GM23338 (cell line): ENCODE results near the gene STMN3. TPM values are rescaled to one million over a fixed set of nuclear protein-coding genes. Genes with fewer than 3 reads are reported as not detected.

Source experiments
- ATAC-seq: fragments of 200-7000 bp; cut with Tn5 transposase; 3 replicates; pipeline ENCODE4 v1.9.1; 2020
- DNase-seq: peaks from one replicate; pipeline ENCODE4 v3.0.0-alpha.2; 2015; ENCODE audit warnings: low spot score
- H2AFZ ChIP-seq: fragments of 200-600 bp; sonication (generic); 2 replicates; pipeline ENCODE4 v1.8.0; 2016; ENCODE audit warnings: antibody characterized with exemption, mild to moderate bottlenecking, moderate library complexity
- H3F3A ChIP-seq: fragments of 200-600 bp; sonication (generic); replicated peaks from 2 replicates; pipeline ENCODE4 v1.8.0; 2017; ENCODE audit warnings: antibody characterized with exemption, mixed run types, low read depth
- H3K27ac ChIP-seq: fragments of 200-600 bp; sonication (generic); 2 replicates; pipeline ENCODE4 v1.6.1; 2016; ENCODE audit warnings: low read depth
- H3K27me3 ChIP-seq: fragments of 200-600 bp; sonication (generic); 2 replicates; pipeline ENCODE4 v1.8.0; 2016; ENCODE audit warnings: mild to moderate bottlenecking, mixed run types, moderate library complexity; ENCODE audit not compliant: insufficient read depth
- H3K36me3 ChIP-seq: fragments of 200-600 bp; sonication (generic); 2 replicates; pipeline ENCODE4 v1.8.0; 2016; ENCODE audit warnings: mild to moderate bottlenecking; ENCODE audit not compliant: insufficient read depth
- H3K4me1 ChIP-seq: fragments of 200-600 bp; sonication (generic); 2 replicates; pipeline ENCODE4 v1.8.0; 2016; ENCODE audit warnings: mild to moderate bottlenecking, moderate library complexity; ENCODE audit not compliant: insufficient read depth
- H3K4me2 ChIP-seq: fragments of 200-600 bp; sonication (generic); 2 replicates; pipeline ENCODE4 v1.7.1; 2017; ENCODE audit warnings: mixed run types
- H3K4me3 ChIP-seq: fragments of 200-600 bp; sonication (generic); 2 replicates; pipeline ENCODE4 v1.6.1; 2016; ENCODE audit warnings: mixed run types
- H3K79me2 ChIP-seq: fragments of 200-600 bp; sonication (generic); replicated peaks from 2 replicates; pipeline ENCODE4 v1.8.0; 2017; ENCODE audit warnings: mild to moderate bottlenecking; ENCODE audit not compliant: insufficient read depth
- H3K9me2 ChIP-seq: fragments of 200-600 bp; sonication (generic); 2 replicates; pipeline ENCODE4 v1.8.0; 2017; ENCODE audit not compliant: insufficient read depth
- H4K20me1 ChIP-seq: fragments of 200-600 bp; sonication (generic); replicated peaks from 2 replicates; pipeline ENCODE4 v1.8.0; 2017; ENCODE audit warnings: mild to moderate bottlenecking; ENCODE audit not compliant: insufficient read depth
- H3K27ac Mint-ChIP-seq: 2 replicates; pipeline ENCODE4 v1.8.0; 2020; ENCODE audit warnings: inconsistent platforms, mild to moderate bottlenecking, moderate library complexity, mixed read lengths
- H3K27me3 Mint-ChIP-seq: 3 replicates; pipeline ENCODE4 v1.8.0; 2022; ENCODE audit warnings: low read depth, mild to moderate bottlenecking, moderate library complexity, mixed read lengths, inconsistent platforms; ENCODE audit not compliant: insufficient read depth, poor library complexity
- H3K36me3 Mint-ChIP-seq: 3 replicates; pipeline ENCODE4 v1.8.0; 2021; ENCODE audit warnings: low read depth, mild to moderate bottlenecking, inconsistent platforms, moderate library complexity, mixed read lengths
- H3K4me1 Mint-ChIP-seq: 3 replicates; pipeline ENCODE4 v1.8.0; 2020; ENCODE audit warnings: mild to moderate bottlenecking, inconsistent platforms, mixed read lengths
- H3K4me3 Mint-ChIP-seq: 3 replicates; pipeline ENCODE4 v1.8.0; 2021; ENCODE audit warnings: moderate library complexity, mild to moderate bottlenecking, inconsistent platforms, mixed read lengths
- H3K9me3 Mint-ChIP-seq: 3 replicates; pipeline ENCODE4 v1.8.0; 2020; ENCODE audit warnings: moderate library complexity, mild to moderate bottlenecking, inconsistent platforms, mixed read lengths
- CREB1 ChIP-seq: fragments of 250-450 bp; sonication (Bioruptor Pico); IDR thresholded peaks from 2 replicates; pipeline ENCODE4 v1.5.0; 2020; ENCODE audit warnings: low read depth, mild to moderate bottlenecking, moderate library complexity
- ETS1 ChIP-seq: IDR thresholded peaks from 2 replicates; pipeline ENCODE4 v1.6.1; 2016; ENCODE audit warnings: antibody characterized with exemption
- EZH2 ChIP-seq: fragments of 200-600 bp; sonication (generic); IDR thresholded peaks from one replicate; pipeline ENCODE4 v1.8.0; 2017; ENCODE audit warnings: antibody characterized with exemption, mild to moderate bottlenecking, low read depth; ENCODE audit not compliant: unreplicated experiment
- EZH2phosphoT487 ChIP-seq: fragments of 200-600 bp; sonication (generic); IDR thresholded peaks from one replicate; pipeline ENCODE4 v1.8.1; 2018; ENCODE audit warnings: antibody characterized with exemption; ENCODE audit not compliant: unreplicated experiment
- JUNB ChIP-seq: IDR thresholded peaks from one replicate; pipeline ENCODE4 v1.6.1; 2016; ENCODE audit warnings: antibody characterized with exemption; ENCODE audit not compliant: unreplicated experiment
- NANOG ChIP-seq: IDR thresholded peaks from 2 replicates; pipeline ENCODE4 v1.6.1; 2016; ENCODE audit warnings: antibody characterized with exemption, borderline replicate concordance
- POLR2AphosphoS5 ChIP-seq: IDR thresholded peaks from 2 replicates; pipeline ENCODE4 v1.6.1; 2016; ENCODE audit warnings: antibody characterized with exemption, low read depth
- REST ChIP-seq: IDR thresholded peaks from one replicate; pipeline ENCODE4 v1.6.1; 2018; ENCODE audit warnings: antibody characterized with exemption; ENCODE audit not compliant: unreplicated experiment
- STAT1 ChIP-seq: IDR thresholded peaks from one replicate; pipeline ENCODE4 v1.6.1; 2016; ENCODE audit warnings: antibody characterized with exemption; ENCODE audit not compliant: unreplicated experiment
- ZNF114 ChIP-seq: fragments of 250-450 bp; sonication (Bioruptor Pico); IDR thresholded peaks from 2 replicates; pipeline ENCODE4 v1.5.0; 2020; ENCODE audit warnings: mild to moderate bottlenecking, moderate library complexity
- polyA plus RNA-seq: library from polyadenylated mRNA; unstranded; fragments of >200 nt; fragmentation: Nextera tagmentation; extraction: Ambion mirVana; gene quantifications from 2 replicates; pipeline ENCODE4 v1.2.1, GENCODE V29; 2016
- total RNA-seq: library from RNA; depleted of rRNA; stranded (reverse); fragments of >200 nt; shearing (Covaris generic); gene quantifications from 2 replicates; pipeline ENCODE4 v1.2.3, GENCODE V29; 2014
- TF ChIP-seq, protein P1 (sequence below), 2 experiments: fragments of 200-600 bp in 1 of 2; sonication (generic) in 1 of 2; conservative IDR thresholded peaks; 2 replicates each; pipeline versions ENCODE4 v1.5.1 to v1.6.1; 2016 to 2017; ENCODE audit warnings: antibody characterized with exemption in 2 of 2, low read depth in 2 of 2, mild to moderate bottlenecking in 2 of 2, moderate library complexity in 1 of 2

Gene STMN3
- total and polyA plus RNA-seq, 2 experiments from 2014 or later: 28.6 to 61.3 TPM

DNA sequence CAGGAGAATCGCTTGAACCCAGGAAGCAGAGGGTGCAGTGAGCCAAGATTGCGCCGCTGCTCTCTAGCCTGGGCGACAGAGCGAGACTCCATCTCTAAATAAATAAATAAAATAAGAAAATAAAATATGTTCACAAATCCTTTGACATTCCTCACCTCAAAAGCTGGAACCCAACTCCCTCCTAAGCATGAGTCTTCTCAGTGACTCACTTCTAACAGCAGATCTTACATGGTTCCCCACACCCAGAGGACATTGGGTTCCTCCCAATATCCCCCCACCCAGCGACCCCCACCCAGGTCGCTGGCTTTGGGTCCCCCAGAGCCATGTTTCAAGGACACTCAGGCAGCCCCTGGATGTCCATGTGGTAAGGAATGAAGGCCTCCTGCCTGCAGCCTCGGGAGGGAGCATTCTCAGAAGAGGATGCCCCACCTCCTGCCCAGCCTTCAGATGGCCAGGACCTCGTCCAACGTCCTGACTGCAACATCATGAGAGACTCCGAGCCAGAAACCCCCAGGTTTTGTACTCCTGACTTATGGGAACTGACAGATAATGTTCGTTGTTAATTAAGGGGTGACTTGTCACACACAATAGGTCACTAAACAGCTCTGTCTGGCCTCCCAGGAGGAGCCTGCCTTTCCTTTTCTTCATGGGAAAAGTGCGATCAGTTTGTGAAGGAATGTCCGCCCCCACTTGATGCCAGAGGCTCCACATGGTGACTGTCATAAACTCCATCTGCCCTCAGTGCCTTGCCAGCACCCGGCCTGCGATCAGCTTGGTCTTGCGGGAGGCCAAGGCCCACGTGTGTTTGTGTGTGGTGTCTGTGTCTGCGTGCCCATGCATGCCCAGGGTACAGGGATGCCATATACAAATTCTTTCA is 16.2 kb downstream of the STMN3 start:
- Histone ChIP-seq H4K20me1 (no peaks in the 10 kb centered on the region), H2AFZ (no peak overlapping the region), H3K27ac (no peak overlapping the region), H3K4me2 (no peak overlapping the region), H3K36me3 (no peaks in the 10 kb centered on the region), H3K4me1 (peaks cover 2% of the 10 kb centered on the region; the same call in 1 of the 2 replicates), H3K27me3 (no peaks in the 10 kb centered on the region), H3F3A (no peaks in the 10 kb centered on the region), H3K79me2 (no peaks in the 10 kb centered on the region), H3K9me2 (no peaks in the 10 kb centered on the region), H3K4me3 (no peak overlapping the region)
- H3K27me3 Mint-ChIP-seq: peaks cover 7% of the 10 kb centered on the region
- TF ChIP-seq EZH2phosphoT487: no peak
- no peak overlapping the region for H3K27ac Mint-ChIP-seq
- H3K4me1 Mint-ChIP-seq: peaks cover 2% of the 10 kb centered on the region; the same call in 2 of the 3 replicates
- no peaks in the 10 kb centered on the region for H3K36me3 Mint-ChIP-seq
- no peak overlapping the region for H3K4me3 Mint-ChIP-seq
- no peaks in the 10 kb centered on the region for H3K9me3 Mint-ChIP-seq
- ATAC-seq (no peak), DNase-seq (no peak)

DNA sequence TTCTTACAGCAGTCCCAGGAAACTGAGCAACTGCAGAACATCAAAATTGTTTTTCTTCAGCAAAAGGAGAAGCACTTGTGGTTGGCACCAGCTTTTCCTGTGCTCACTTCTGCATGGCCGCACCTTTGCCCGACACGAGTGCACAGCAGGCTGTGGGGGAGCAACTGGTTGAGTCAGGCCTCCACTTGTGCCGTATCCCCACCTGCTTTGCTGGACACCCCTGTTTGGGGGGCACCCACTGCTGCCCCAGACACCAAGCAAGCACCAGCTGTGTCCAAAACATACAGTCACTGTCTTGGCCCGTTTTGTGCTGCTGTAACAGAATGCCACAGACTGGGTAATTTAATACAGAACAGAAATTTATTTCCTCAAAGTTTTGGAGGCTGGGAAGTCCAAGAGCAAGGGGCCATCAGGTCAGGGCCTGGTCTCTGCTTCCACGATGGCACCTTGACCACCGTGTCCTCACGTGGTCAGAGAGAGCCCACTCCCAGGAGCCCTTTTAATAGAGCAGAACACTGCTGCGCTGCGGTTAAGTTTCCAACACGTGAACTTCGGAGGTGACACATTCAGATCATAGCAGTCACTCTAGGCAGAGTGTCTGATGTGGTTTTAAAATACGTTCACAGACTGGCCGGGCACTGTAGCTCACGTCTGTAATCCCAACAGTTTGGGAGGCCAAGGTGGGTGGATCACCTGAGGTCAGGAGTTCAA is 17.6 kb downstream of the STMN3 start:
- H3K4me3 Mint-ChIP-seq: no peak overlapping the region
- Histone ChIP-seq H3K4me2 (no peak overlapping the region), H3K79me2 (no peaks in the 10 kb centered on the region), H2AFZ (no peak overlapping the region), H3K36me3 (no peaks in the 10 kb centered on the region), H3K9me2 (no peaks in the 10 kb centered on the region), H3K27me3 (no peaks in the 10 kb centered on the region), H3K27ac (no peak overlapping the region), H3F3A (no peaks in the 10 kb centered on the region), H3K4me3 (no peak overlapping the region), H4K20me1 (no peaks in the 10 kb centered on the region), H3K4me1 (peaks cover 2% of the 10 kb centered on the region; the same call in 1 of the 2 replicates)
- H3K36me3 Mint-ChIP-seq: no peaks in the 10 kb centered on the region
- H3K9me3 Mint-ChIP-seq: no peaks in the 10 kb centered on the region
- ATAC-seq (no peak), DNase-seq (no peak)
- H3K27me3 Mint-ChIP-seq: peaks cover 7% of the 10 kb centered on the region
- no peak overlapping the region for H3K27ac Mint-ChIP-seq
- peaks cover 2% of the 10 kb centered on the region; the same call in 2 of the 3 replicates for H3K4me1 Mint-ChIP-seq
- no peak for TF ChIP-seq EZH2phosphoT487
- TF ChIP-seq ZNF114 (CRISPR knock-in tag): no peak
- TF ChIP-seq, protein P1, sequence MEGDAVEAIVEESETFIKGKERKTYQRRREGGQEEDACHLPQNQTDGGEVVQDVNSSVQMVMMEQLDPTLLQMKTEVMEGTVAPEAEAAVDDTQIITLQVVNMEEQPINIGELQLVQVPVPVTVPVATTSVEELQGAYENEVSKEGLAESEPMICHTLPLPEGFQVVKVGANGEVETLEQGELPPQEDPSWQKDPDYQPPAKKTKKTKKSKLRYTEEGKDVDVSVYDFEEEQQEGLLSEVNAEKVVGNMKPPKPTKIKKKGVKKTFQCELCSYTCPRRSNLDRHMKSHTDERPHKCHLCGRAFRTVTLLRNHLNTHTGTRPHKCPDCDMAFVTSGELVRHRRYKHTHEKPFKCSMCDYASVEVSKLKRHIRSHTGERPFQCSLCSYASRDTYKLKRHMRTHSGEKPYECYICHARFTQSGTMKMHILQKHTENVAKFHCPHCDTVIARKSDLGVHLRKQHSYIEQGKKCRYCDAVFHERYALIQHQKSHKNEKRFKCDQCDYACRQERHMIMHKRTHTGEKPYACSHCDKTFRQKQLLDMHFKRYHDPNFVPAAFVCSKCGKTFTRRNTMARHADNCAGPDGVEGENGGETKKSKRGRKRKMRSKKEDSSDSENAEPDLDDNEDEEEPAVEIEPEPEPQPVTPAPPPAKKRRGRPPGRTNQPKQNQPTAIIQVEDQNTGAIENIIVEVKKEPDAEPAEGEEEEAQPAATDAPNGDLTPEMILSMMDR (conservative IDR thresholded peaks at IDR 0.05; ENCODE audit: low read depth in 2 of 2): no peak
- TF ChIP-seq JUNB: no peak
- no peak for TF ChIP-seq EZH2
- no peak for TF ChIP-seq CREB1 (CRISPR knock-in tag)
- TF ChIP-seq NANOG: no peak
- TF ChIP-seq POLR2AphosphoS5: no peak
- no peak for TF ChIP-seq ETS1
- no peak for TF ChIP-seq REST
- TF ChIP-seq STAT1: no peak
